NCI-H2029 treated with DMSO at 0.1 percent for 48 hours (cell line): Measurements from ENCODE around the gene WEE1.
"Not testable (repeated sequence)": the region's sequence is repeated elsewhere in the genome, so short reads cannot be mapped to it uniquely, and the experiment has no call there.

Experiments used
- DNase-seq: peaks from one replicate; lab custom pipeline; 2025; lab: John Stamatoyannopoulos, UW

WEE1 gene

DNA sequence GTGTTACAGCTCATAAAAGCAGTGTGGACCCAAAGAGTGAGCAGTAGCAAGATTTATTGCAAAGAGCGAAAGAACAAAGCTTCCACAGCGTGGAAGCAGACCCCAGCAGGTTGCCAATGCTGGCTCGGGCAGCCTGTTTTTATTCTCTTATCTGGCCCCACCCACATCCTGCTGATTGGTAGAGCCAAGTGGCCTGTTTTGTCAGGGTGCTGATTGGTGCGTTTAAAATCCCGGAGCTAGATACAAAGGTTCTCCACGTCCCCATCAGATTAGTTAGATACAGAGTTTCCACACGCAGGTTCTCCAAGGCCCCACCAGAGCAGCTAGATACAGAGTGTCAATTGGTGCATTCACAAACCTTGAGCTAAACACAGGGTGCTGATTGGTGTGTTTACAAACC is 48.9 kb downstream of the WEE1 start:
- not testable (repeated sequence) for DNase-seq

GRCh38 chr11:9623053-9623452 is 49.6 kb downstream of the WEE1 start:
- not testable (repeated sequence) for DNase-seq

GRCh38 chr11:9624448-9624847 is 51.0 kb downstream of the WEE1 start:
- DNase-seq, result no peak

GRCh38 chr11:9625162-9625561 is 51.7 kb downstream of the WEE1 start:
- DNase-seq, result no peak

DNA sequence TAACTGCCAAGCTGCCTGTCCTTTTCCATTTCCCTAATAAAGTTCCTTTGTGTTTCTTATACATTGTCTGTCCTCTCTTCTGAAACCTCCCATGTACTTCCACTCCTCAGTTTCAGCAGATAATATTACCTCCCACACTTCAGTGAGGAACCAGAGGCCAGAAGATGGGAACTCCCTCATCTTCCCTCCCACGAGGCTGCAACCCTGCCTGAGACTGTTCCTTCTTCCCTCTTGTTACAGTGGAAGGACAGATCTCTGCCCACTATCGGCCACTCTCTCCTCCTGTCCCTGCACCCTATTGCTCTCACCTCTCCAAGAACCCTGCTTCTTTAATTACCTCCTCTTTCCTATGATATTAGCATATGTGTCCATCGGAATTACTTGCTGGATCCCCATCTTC is 52.3 kb downstream of the WEE1 start:
- no peak for DNase-seq

- no peak for DNase-seq
Measured at GRCh38 chr11:9626496-9627394, 53.3 kb downstream of the WEE1 start.

GRCh38 chr11:9629064-9629463 is 55.6 kb downstream of the WEE1 start:
- DNase-seq, result no peak

DNA sequence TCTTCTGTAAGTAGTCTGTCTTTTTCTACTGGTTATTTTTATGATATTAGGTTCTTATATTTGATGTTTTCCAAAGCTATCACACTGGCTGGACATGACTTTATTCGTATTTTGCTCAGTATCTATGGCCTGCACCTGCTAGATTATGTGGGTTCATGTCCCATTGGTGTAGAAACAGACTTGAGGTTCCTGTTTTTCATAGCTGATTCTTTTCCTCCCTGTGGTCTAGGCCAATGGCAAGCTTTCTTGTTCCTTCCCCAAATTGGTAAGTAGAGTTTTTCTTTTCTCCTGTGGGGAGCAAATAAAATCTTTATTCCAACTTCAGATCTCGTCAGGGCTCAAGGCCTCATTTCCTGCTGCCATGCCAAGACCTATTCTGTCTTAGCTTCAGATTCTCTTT is 60.2 kb downstream of the WEE1 start:
- no peak for DNase-seq

DNA sequence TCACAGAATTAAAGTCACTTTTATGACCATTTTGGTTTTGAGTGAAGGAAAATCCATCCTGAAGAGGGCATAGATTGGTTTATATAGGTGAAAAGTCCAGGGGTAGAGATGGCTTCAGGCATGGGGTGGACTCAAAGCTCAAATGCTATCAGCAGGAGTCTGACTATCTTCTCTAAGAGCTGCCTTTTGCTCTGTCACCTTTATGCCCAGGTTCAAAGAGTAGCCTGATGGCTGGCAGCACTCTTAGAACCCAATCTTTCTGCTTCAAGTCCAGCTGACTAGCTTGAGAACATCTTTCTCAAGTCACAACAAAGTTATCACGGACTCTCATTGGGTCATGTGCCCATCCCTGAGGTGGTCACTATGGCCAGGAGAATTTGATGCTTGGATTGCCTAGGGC is 63.2 kb downstream of the WEE1 start:
- DNase-seq, result no peak

DNA sequence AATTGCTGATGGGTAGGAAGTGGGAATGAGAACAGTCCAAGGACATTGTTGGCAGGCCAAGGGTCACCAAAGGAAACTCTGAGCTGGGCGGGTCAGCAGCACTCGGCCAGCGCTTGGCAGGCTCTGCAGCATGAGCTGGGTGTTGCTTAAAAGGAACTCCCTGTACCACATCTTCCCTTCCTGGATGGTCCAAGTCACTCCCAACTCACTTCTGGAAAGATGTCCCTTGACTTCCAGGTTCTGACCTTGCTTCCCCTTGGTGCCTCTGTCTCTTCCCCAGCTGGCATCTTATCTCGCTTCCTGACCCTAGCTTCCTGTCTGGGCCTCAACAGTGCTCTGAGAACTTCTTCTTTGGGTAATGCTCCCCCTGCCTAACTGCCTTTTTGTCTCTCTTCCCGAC is 65.6 kb downstream of the WEE1 start:
- DNase-seq, result no peak
